Gastroesophageal sphincter (tissue), 4 donors: ENCODE measurements around the gene TEAD2. TPM values are rescaled to one million over a fixed set of nuclear protein-coding genes. Genes with fewer than 3 reads are reported as not detected.

Source experiments
- ATAC-seq: fragments of 150-250 bp; one replicate; pipeline ENCODE4 v1.9.1; 2016; ENCODE audit warnings: mild to moderate bottlenecking, moderate library complexity
- H3K27ac ChIP-seq, 4 donors: fragments of 200-600 bp; sonication (generic) in 3 of 4; 1 replicate in 3 of 4; 2 replicates in 1 of 4; pipeline ENCODE4 v1.5.1; 2016 to 2019
- H3K27me3 ChIP-seq: fragments of 200-600 bp; sonication (generic); one replicate; pipeline ENCODE4 v1.5.1; 2019
- H3K36me3 ChIP-seq, 2 donors: fragments of 200-600 bp; sonication (generic); one replicate each; pipeline ENCODE4 v1.5.1; 2019; ENCODE audit warnings: control low read depth in 1 of 2
- H3K4me1 ChIP-seq, 3 donors: fragments of 200-600 bp; sonication (generic); 1 replicate in 2 of 3; 2 replicates in 1 of 3; pipeline ENCODE4 v1.5.1; 2016 to 2019; ENCODE audit warnings: control low read depth in 2 of 3
- H3K4me3 ChIP-seq, 2 donors: fragments of 200-600 bp; sonication (generic); one replicate each; pipeline ENCODE4 v1.5.1; 2019; ENCODE audit warnings: mild to moderate bottlenecking in 1 of 2, moderate library complexity in 1 of 2
- H3K9me3 ChIP-seq, 3 donors: fragments of 200-600 bp; sonication (generic); one replicate each; pipeline ENCODE4 v1.5.1; 2017 to 2019; ENCODE audit warnings: control low read depth in 2 of 3
- EP300 ChIP-seq: sonication (generic); formaldehyde crosslinking; IDR thresholded peaks from one replicate; pipeline ENCODE4 v1.6.1; 2017; ENCODE audit warnings: antibody characterized with exemption, mild to moderate bottlenecking
- POLR2A ChIP-seq, 2 donors: fragments of 450-650 bp; IDR thresholded peaks; one replicate each; pipeline ENCODE4 v1.6.1; 2017; ENCODE audit warnings: antibody characterized with exemption in 2 of 2, mild to moderate bottlenecking in 2 of 2, moderate library complexity in 1 of 2
- POLR2AphosphoS5 ChIP-seq: sonication (generic); formaldehyde crosslinking; IDR thresholded peaks from one replicate; pipeline ENCODE4 v1.6.1; 2017; ENCODE audit warnings: antibody characterized with exemption
- WGBS, 2 donors: methylation state at CpG; one replicate each; pipeline ENCODE4 v1.1.5; 2018; ENCODE audit warnings: low coverage in 1 of 2; 5-methylcytosine and 5-hydroxymethylcytosine counted together
- total RNA-seq, 4 donors: library from RNA; depleted of rRNA; stranded (reverse); fragments of >200 nt; gene quantifications; one replicate each; pipeline ENCODE4 v1.1.0, GENCODE V29; 2016
- TF ChIP-seq, protein P1 (sequence below), 4 experiments: fragments of 200-600 bp in 2 of 4; fragments of 450-650 bp in 2 of 4; sonication (generic) in 1 of 4; IDR thresholded peaks; one replicate each; pipeline ENCODE4 v1.5.1; 2017 to 2019; ENCODE audit warnings: antibody characterized with exemption in 4 of 4, mild to moderate bottlenecking in 2 of 4, moderate library complexity in 2 of 4

TEAD2 gene
- total RNA-seq, 4 donors from 2014 or later = 47.5 to 73.1 (median 51.1) TPM

DNA sequence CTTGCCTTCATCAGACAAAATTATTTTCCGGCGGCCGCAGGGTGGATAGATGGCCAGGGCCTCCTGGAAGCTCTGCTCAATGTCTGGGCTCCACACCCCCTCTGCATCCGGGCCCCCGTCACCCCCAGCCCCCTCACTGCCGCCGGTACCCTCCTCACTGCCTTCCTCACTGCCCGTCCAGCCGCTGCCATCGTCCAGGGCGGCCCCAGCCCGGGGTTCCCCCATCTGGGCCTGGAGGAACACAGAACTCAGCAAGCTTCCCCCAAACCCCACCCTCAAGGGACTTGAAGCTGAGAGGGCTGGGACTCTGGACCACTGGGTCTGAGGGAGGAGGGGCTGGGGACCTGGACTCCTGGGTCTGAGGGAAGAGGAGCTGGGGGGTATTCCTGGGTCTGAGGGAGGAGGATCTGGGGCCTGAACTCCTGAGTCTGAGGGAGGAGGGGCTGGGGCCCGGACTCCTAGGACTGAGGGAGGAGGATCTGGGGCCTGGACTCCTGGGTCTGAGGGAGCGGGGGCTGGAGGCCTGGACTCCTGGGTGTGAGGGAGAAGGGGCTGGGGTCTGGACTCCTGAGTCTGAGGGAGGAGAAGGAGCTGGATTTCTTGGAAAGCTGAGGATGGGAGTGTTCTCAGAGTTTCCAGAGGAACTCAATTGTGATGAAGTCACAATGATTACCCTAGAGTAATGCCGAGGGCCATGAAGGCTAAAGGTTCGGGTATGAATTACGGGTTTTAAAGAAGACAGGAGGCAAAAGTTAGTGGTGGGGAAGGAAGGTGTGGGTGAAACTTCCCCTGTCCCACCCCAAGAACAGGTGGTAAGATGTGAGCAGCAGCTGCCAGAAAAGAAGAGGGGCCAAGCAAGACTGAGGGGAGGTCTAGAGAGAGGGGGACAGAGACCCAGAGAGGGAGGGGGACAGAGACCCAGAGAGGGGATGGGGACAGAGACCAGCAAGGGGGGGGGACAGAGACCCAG lies 2.1 kb downstream of the TEAD2 start:
- WGBS, 2 donors = 60 to 70% methylated on average over 1 to 8 of the region's 17 CpGs
- peaks cover 0 to 76% (median 11%) of the 10 kb centered on the region in 3 donors for H3K4me1 ChIP-seq
- ATAC-seq = no peak
- H3K4me3 ChIP-seq = no peak overlapping the region
- no peaks in the 10 kb centered on the region for H3K9me3 ChIP-seq
- TF ChIP-seq, protein P1, sequence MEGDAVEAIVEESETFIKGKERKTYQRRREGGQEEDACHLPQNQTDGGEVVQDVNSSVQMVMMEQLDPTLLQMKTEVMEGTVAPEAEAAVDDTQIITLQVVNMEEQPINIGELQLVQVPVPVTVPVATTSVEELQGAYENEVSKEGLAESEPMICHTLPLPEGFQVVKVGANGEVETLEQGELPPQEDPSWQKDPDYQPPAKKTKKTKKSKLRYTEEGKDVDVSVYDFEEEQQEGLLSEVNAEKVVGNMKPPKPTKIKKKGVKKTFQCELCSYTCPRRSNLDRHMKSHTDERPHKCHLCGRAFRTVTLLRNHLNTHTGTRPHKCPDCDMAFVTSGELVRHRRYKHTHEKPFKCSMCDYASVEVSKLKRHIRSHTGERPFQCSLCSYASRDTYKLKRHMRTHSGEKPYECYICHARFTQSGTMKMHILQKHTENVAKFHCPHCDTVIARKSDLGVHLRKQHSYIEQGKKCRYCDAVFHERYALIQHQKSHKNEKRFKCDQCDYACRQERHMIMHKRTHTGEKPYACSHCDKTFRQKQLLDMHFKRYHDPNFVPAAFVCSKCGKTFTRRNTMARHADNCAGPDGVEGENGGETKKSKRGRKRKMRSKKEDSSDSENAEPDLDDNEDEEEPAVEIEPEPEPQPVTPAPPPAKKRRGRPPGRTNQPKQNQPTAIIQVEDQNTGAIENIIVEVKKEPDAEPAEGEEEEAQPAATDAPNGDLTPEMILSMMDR (IDR thresholded peaks at IDR 0.05) = no peak
- TF ChIP-seq POLR2A (IDR thresholded peaks at IDR 0.05) = no peak
- no peak for TF ChIP-seq EP300
- TF ChIP-seq POLR2AphosphoS5 = no peak
- H3K27ac ChIP-seq = peak overlapping the region in 3 of 4 donors; percentile 50 to 95 (median 93)
- no peaks in the 10 kb centered on the region for H3K27me3 ChIP-seq
- peaks cover 0 to 46% of the 10 kb centered on the region in 2 donors for H3K36me3 ChIP-seq

DNA sequence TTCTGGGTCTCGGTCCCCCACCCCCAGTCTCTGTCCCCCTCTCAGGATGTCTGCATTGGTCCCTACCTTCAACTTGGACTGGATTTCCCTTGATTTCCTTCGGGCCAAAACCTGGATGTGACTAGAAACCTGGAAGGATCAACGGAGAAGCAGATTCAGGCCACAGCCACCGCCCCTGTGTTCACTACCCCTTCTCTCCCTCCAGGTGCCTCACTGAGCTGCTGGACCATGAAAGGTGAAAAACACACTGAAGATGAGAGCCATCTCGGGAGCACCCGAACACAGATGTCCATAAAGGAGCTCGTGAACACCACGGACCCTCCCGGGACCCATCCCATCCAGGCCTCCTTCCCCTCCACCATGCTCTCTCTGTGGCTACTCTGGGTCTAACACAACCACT lies 5.0 kb downstream of the TEAD2 start:
- TF ChIP-seq POLR2A (IDR thresholded peaks at IDR 0.05) = no peak
- TF ChIP-seq POLR2AphosphoS5 = no peak
- no peak for TF ChIP-seq EP300
- TF ChIP-seq, protein P1 (IDR thresholded peaks at IDR 0.05) = no peak
- Histone ChIP-seq H3K36me3 (peaks cover 0 to 76% of the 10 kb centered on the region in 2 donors), H3K27me3 (no peaks in the 10 kb centered on the region), H3K9me3 (no peaks in the 10 kb centered on the region), H3K4me1 (peaks cover 0 to 57% (median 6%) of the 10 kb centered on the region in 3 donors), H3K27ac (peak overlapping the region in 2 of 4 donors; percentile 64 to 69), H3K4me3 (no peak overlapping the region)
- no peak for ATAC-seq
- WGBS, 2 donors = 69% methylated on average over 6 of the region's 9 CpGs; no CpG with 5 or more reads in 1 of the 2 donors

DNA sequence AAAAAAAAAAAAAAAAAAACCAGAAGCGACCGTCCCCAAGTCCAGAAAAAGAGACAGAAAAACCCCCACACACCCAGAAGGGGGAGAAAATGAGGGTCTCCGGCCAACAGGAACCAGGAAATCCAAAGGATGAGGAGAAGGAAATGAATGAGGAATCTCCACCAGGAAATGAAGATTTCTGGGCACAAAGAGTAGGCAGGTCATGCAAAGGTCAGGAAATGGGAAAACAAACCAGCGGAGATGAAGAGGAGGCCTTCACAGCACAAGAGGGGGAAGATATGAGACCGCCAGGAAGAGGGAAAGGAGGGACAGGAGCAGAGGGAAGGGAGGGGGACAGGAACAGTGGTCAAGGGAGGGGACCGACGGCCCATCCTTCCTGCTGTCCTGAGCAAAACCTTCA lies 5.8 kb downstream of the TEAD2 start:
- TF ChIP-seq POLR2A (IDR thresholded peaks at IDR 0.05) (no peak), EP300 (no peak), POLR2AphosphoS5 (no peak)
- TF ChIP-seq, protein P1 (IDR thresholded peaks at IDR 0.05) = no peak
- Histone ChIP-seq H3K36me3 (peaks cover 0 to 84% of the 10 kb centered on the region in 2 donors), H3K9me3 (no peaks in the 10 kb centered on the region), H3K4me1 (peaks cover 0 to 53% (median 6%) of the 10 kb centered on the region in 3 donors), H3K27ac (peak overlapping the region in 3 of 4 donors; percentile 64 to 70 (median 69)), H3K27me3 (no peaks in the 10 kb centered on the region), H3K4me3 (no peak overlapping the region)
- ATAC-seq = no peak
- 52 to 67% methylated on average over 1 to 5 of the region's 7 CpGs for WGBS, 2 donors

DNA sequence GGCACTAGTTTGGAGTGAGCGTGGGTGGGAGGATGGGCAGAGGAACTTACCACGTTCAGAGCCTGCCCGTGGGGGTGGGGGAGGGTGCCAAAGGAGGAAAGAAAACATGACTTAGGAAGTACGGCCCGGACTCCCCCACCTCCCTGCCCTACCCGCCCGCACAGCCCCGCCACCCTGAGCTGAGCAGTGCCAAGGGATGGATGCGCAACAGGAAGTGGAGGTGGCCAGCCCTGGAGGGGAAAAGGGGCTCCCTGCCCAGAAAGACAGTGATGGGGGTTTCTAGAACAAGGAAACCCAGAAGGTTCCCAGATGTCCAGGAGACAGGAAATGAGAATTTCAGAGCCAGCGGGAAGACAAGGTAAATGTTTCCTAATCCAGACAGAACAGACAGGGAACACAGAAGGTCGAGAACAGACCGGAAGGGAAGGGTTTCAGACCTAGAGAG lies 6.3 kb downstream of the TEAD2 start:
- TF ChIP-seq POLR2AphosphoS5 (no peak), EP300 (no peak)
- H3K9me3 ChIP-seq = no peaks in the 10 kb centered on the region
- no peak overlapping the region for H3K4me3 ChIP-seq
- H3K27ac ChIP-seq = peak overlapping the region in 3 of 4 donors; percentile 42 to 69 (median 64)
- H3K27me3 ChIP-seq = no peaks in the 10 kb centered on the region
- whole genome bisulfite sequencing, 2 donors = 39 to 75% methylated on average over 5 to 6 of the region's 12 CpGs
- H3K4me1 ChIP-seq = peaks cover 0 to 48% (median 3%) of the 10 kb centered on the region in 3 donors
- ATAC-seq = peak; percentile 53
- H3K36me3 ChIP-seq = peaks cover 0 to 88% of the 10 kb centered on the region in 2 donors

DNA sequence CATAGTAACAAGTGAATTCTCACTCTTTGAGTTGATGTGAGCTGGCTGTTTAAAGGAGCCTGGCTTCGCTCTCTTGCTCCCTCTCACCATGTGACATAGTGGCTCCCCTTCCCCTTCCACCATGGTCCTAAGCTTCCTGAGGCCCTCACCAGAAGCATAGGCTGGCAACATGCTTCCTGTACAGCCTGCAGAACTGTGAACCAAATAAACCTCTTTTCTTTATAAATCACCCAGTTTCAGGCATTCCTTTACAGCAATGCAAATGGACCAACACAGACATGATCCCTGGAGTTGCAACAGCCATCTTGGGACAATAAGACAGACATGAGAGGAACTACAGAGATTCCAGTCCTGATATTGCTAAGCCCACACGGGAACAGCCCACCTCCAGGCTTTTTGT lies 12.6 kb downstream of the TEAD2 start:
- no peak overlapping the region for H3K27ac ChIP-seq
- no peaks in the 10 kb centered on the region for H3K9me3 ChIP-seq
- H3K36me3 ChIP-seq = peaks cover 0 to 100% of the 10 kb centered on the region in 2 donors
- H3K4me1 ChIP-seq = no peaks in the 10 kb centered on the region
- no peak for ATAC-seq
- no peak for TF ChIP-seq POLR2A (IDR thresholded peaks at IDR 0.05)
- no peak for TF ChIP-seq POLR2AphosphoS5
- TF ChIP-seq, protein P1 (IDR thresholded peaks at IDR 0.05) = no peak
- no peak for TF ChIP-seq EP300
- no peak overlapping the region for H3K4me3 ChIP-seq
- 90 to 93% methylated on average over 2 of the region's 2 CpGs for WGBS, 2 donors
- no peaks in the 10 kb centered on the region for H3K27me3 ChIP-seq
